K562 (cell line): ENCODE results near the gene MECP2. TPM values are rescaled to one million over a fixed set of nuclear protein-coding genes. Genes with fewer than 3 reads are reported as not detected.

ENCODE experiments used
- ATAC-seq: fragments of 200-7000 bp; cut with Tn5 transposase; 3 replicates; pipeline ENCODE4 v1.9.1; 2020; ENCODE audit warnings: moderate library complexity
- BruUV-seq: library from RNA; stranded (reverse); fragments of 400-500 nt; replicated peaks from 2 replicates; lab custom pipeline; 2021; lab: Mats Ljungman, UMichigan
- CTCF ChIA-PET: fragments of 300-600 bp; formaldehyde crosslinking; extraction: SDS; loops from one replicate; lab custom pipeline; 2021; ENCODE audit warnings: low intra/inter-chr PET ratio; lab: Yijun Ruan, JAX
- POLR2A ChIA-PET: fragments of 300-600, 350-650 bp; sonication (Branson Sonifier 250); formaldehyde crosslinking; extraction: SDS; loops from one replicate; lab custom pipeline; 2021; ENCODE audit warnings: antibody characterized with exemption, inconsistent platforms; lab: Yijun Ruan, JAX
- DNase-seq, 4 experiments: peaks; one replicate each; pipeline versions ENCODE4 v3.0.0 to v3.0.0-alpha.2; 2011 to 2018; ENCODE audit warnings: low spot score in 3 of 4, mixed read lengths in 3 of 4; ENCODE audit errors: extremely low read depth in 1 of 4
- FAIRE-seq: peaks from 2 replicates; lab custom pipeline; 2011; peaks lifted over from hg19 to GRCh38; lab: Jason Lieb, UNC
- H2AFZ ChIP-seq: 2 replicates; pipeline ENCODE4 v1.6.0; 2011; ENCODE audit warnings: low read depth, low read length, control low read depth, inconsistent platforms
- H3K27ac ChIP-seq: fragments of 200-600 bp; 3 replicates; pipeline ENCODE4 v1.8.0; 2011; ENCODE audit warnings: low read depth, mild to moderate bottlenecking, control low read depth, inconsistent platforms, low read length, moderate library complexity, mixed read lengths; ENCODE audit errors: extremely low read depth
- H3K27me3 ChIP-seq, 2 experiments: fragments of 300-600 bp in 1 of 2; 2 replicates in 1 of 2; 3 replicates in 1 of 2; pipeline versions ENCODE4 v1.6.0 to v1.8.0; 2011; ENCODE audit warnings: inconsistent platforms in 2 of 2, low read length in 2 of 2, mild to moderate bottlenecking in 1 of 2, mixed read lengths in 1 of 2, moderate library complexity in 1 of 2; ENCODE audit not compliant: control insufficient read depth in 2 of 2, insufficient read depth in 2 of 2
- H3K36me3 ChIP-seq: fragments of 300-600 bp; 3 replicates; pipeline ENCODE4 v1.8.0; 2011; ENCODE audit warnings: mild to moderate bottlenecking, low read length, inconsistent platforms; ENCODE audit not compliant: control insufficient read depth, insufficient read depth
- H3K4me1 ChIP-seq, 2 experiments: fragments of 200-600 bp in 1 of 2; replicated peaks in 1 of 2; 2 replicates in 1 of 2; 3 replicates in 1 of 2; pipeline versions ENCODE4 v1.5.1 to v1.8.0; 2011; ENCODE audit warnings: inconsistent platforms in 2 of 2, low read length in 2 of 2, mild to moderate bottlenecking in 1 of 2, mixed read lengths in 1 of 2, moderate library complexity in 1 of 2; ENCODE audit not compliant: control insufficient read depth in 2 of 2, insufficient read depth in 2 of 2
- H3K4me2 ChIP-seq: 2 replicates; pipeline ENCODE4 v1.6.1; 2011; ENCODE audit warnings: low read length, control low read depth, inconsistent platforms, mixed read lengths; ENCODE audit not compliant: insufficient read depth
- H3K4me3 ChIP-seq: fragments of 200-600 bp; sonication (generic), shearing (Covaris generic); 2 replicates; pipeline ENCODE4 v1.5.1; 2016; ENCODE audit warnings: control low read depth, inconsistent platforms
- H3K79me2 ChIP-seq: fragments of 200-600 bp; 3 replicates; pipeline ENCODE4 v1.8.0; 2011; ENCODE audit warnings: low read length, inconsistent platforms; ENCODE audit not compliant: control insufficient read depth, insufficient read depth
- H3K9ac ChIP-seq, 2 experiments: 2 replicates each; pipeline versions ENCODE4 v1.6.0 to v1.6.1; 2011; ENCODE audit warnings: low read depth in 2 of 2, low read length in 2 of 2, control low read depth in 1 of 2, inconsistent platforms in 1 of 2, mild to moderate bottlenecking in 1 of 2, mixed read lengths in 1 of 2; ENCODE audit not compliant: insufficient read depth in 1 of 2
- H3K9me1 ChIP-seq: one replicate; pipeline ENCODE4 v1.6.0; 2011; ENCODE audit warnings: inconsistent platforms, mild to moderate bottlenecking, low read length, moderate library complexity; ENCODE audit not compliant: control insufficient read depth, insufficient read depth
- H3K9me3 ChIP-seq: replicated peaks from 2 replicates; pipeline ENCODE4 v1.5.1; 2011; ENCODE audit warnings: low read depth, low read length, inconsistent platforms; ENCODE audit not compliant: control insufficient read depth, insufficient read depth
- H4K20me1 ChIP-seq: replicated peaks from 2 replicates; pipeline ENCODE4 v1.6.1; 2011; ENCODE audit warnings: low read length, inconsistent platforms, mixed read lengths; ENCODE audit not compliant: control insufficient read depth, insufficient read depth
- MTA1 ChIP-seq: fragments of 450-650 bp; IDR thresholded peaks from 2 replicates; pipeline ENCODE4 v1.6.1; 2017; ENCODE audit warnings: borderline replicate concordance
- NCOA4 ChIP-seq: fragments of 450-650 bp; IDR thresholded peaks from 2 replicates; pipeline ENCODE4 v1.6.1; 2018; ENCODE audit warnings: mild to moderate bottlenecking; ENCODE audit not compliant: partially characterized antibody
- RBM14 ChIP-seq: fragments of 200-400 bp; formaldehyde crosslinking; IDR thresholded peaks from 2 replicates; pipeline ENCODE4 v1.6.1; 2018; ENCODE audit warnings: low read depth, mild to moderate bottlenecking, low read length, moderate library complexity, borderline replicate concordance; ENCODE audit not compliant: insufficient read depth
- SPI1 ChIP-seq: IDR thresholded peaks from 2 replicates; pipeline ENCODE4 v1.6.1; 2011; ENCODE audit warnings: low read depth, low read length, control low read depth, borderline replicate concordance
- THRAP3 ChIP-seq: fragments of 450-650 bp; IDR thresholded peaks from 2 replicates; pipeline ENCODE4 v1.6.1; 2016; ENCODE audit warnings: mild to moderate bottlenecking, inconsistent platforms, borderline replicate concordance
- ZNF57 ChIP-seq: fragments of 450-650 bp; formaldehyde crosslinking; IDR thresholded peaks from 2 replicates; pipeline ENCODE4 v1.4.0; 2020; ENCODE audit warnings: mild to moderate bottlenecking, moderate library complexity
- WGBS: fragments of 100-300 bp; shearing (Covaris generic); methylation state at CpG from one replicate; pipeline ENCODE4 v1.1.6; 2016; ENCODE audit warnings: low coverage, mixed read lengths; ENCODE audit not compliant: insufficient coverage; ENCODE audit errors: missing lambda C conversion rate; 5-methylcytosine and 5-hydroxymethylcytosine counted together
- in situ Hi-C: fragments of 300-500 bp; cut with MboI; formaldehyde crosslinking; loops from 4 replicates; pipeline ENCODE4 v1.15.0; 2018; ENCODE audit warnings: inconsistent platforms, mixed read lengths
- intact Hi-C: fragments of 100-400 bp; cut with micrococcal nuclease; formaldehyde crosslinking; loops from 2 replicates; pipeline ENCODE4 v1.14.2; 2022
- polyA plus RNA-seq, 8 experiments: library from polyadenylated mRNA; depleted of rRNA in 4 of 8; stranded (reverse) in 5 of 8; unstranded in 3 of 8; fragments of >200 nt; fragmentation: Nextera tagmentation in 2 of 8; fragmentation: Illumina TruSeq in 1 of 8; extraction: Ambion mirVana in 2 of 8; extraction: Trizol in 1 of 8; gene quantifications; 2 replicates each; pipeline versions ENCODE4 v1.2.1 to v1.2.3, GENCODE V29; 2011 to 2014; ENCODE audit warnings: inconsistent platforms in 1 of 8, missing spikeins in 1 of 8
- total RNA-seq, 7 experiments: library from RNA; depleted of rRNA in 6 of 7; stranded (reverse); fragments of >200 nt in 6 of 7; fragmentation: Illumina TruSeq in 2 of 7; extraction: Trizol in 2 of 7; gene quantifications; 2 replicates each; pipeline versions ENCODE4 v1.2.1 to v1.2.3, GENCODE V29; 2011 to 2021; ENCODE audit warnings: low replicate concordance in 1 of 7
- TF ChIP-seq, protein P1 (sequence below): IDR thresholded peaks from 2 replicates; pipeline ENCODE4 v1.6.1; 2016; ENCODE audit warnings: missing genetic modification characterization, missing compliant biosample characterization
- TF ChIP-seq, protein P2 (sequence below): fragments of 450-650 bp; IDR thresholded peaks from 2 replicates; pipeline ENCODE4 v1.6.1; 2016; ENCODE audit warnings: antibody characterized with exemption

Gene MECP2
- total and polyA plus RNA-seq, 9 of the 15 experiments (the other 6 are each of a cell fraction or from before 2014, with no cell fraction given) = 2.1 to 50.9 (median 30.5) TPM

- no peaks in the 10 kb centered on the region for H3K36me3 ChIP-seq
- FAIRE-seq (no peak), DNase-seq (no peak), ATAC-seq (no peak)
- no peaks in the 10 kb centered on the region for H4K20me1 ChIP-seq
- H3K4me2 ChIP-seq = no peak overlapping the region
- no peaks in the 10 kb centered on the region for H3K9me3 ChIP-seq
- H3K9ac ChIP-seq = no peak overlapping the region
- H3K79me2 ChIP-seq = no peaks in the 10 kb centered on the region
- no peak overlapping the region for H3K27ac ChIP-seq
- CTCF ChIA-PET = no interaction called here
- no peak for TF ChIP-seq ZNF57 (CRISPR knock-in tag)
- H2AFZ ChIP-seq = no peak overlapping the region
- no peaks in the 10 kb centered on the region for H3K27me3 ChIP-seq
- WGBS = 78% methylated on average over 8 of the region's 8 CpGs
- POLR2A ChIA-PET = no interaction called here
- no TSS peak for BruUV-seq
- intact Hi-C loops (no loop called here), in situ Hi-C loops (no loop called here)
- H3K4me3 ChIP-seq = no peak overlapping the region
- no peaks in the 10 kb centered on the region for H3K9me1 ChIP-seq
- peaks cover 0 to 18% of the 10 kb centered on the region in 2 experiments; a peak in 2 of 5 replicates for H3K4me1 ChIP-seq
Observed at GRCh38 chrX:153992180-153992579, 105.3 kb downstream of the MECP2 start.

DNA sequence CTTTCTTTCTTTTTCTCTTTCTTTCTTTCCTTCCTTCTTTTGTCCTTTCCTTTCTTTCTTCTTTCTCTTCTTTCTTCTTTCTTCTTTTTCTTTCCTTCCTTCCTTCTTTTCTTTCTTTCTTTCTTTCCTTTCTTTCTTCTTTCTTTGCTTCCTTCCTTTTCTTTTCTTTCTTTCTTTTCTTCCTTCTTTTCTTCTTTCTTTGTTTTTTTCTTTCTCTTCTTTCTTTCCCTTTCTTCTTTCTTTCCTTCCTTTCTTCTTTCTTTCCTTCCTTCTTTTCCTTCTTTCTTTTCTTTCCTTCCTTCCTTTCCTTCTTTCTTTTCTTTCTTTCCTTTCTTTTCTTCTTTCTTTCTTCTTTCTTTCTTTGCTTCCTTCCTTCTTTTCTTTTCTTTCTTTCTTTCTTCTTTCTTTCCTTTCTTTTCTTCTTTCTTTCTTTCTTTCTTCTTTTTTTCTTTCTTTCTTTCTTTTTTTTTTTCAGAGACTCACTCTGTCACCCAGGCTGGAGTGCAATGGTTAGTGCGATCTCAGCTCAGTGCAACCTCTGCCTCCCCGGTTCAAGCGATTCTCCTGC lies 106.4 kb downstream of the MECP2 start:
- Histone ChIP-seq H3K9me1 (peaks cover 3% of the 10 kb centered on the region), H2AFZ (no peak overlapping the region), H3K9ac (no peak overlapping the region), H3K4me1 (peaks cover 0 to 23% of the 10 kb centered on the region in 2 experiments; a peak in 3 of 5 replicates), H3K9me3 (no peaks in the 10 kb centered on the region), H3K4me2 (no peak overlapping the region), H3K27me3 (no peaks in the 10 kb centered on the region), H3K27ac (no peak overlapping the region), H3K36me3 (no peaks in the 10 kb centered on the region), H3K4me3 (no peak overlapping the region), H4K20me1 (no peaks in the 10 kb centered on the region), H3K79me2 (no peaks in the 10 kb centered on the region)
- DNase-seq = no peak
- intact Hi-C loops = no loop called here
- TF ChIP-seq, protein P1, sequence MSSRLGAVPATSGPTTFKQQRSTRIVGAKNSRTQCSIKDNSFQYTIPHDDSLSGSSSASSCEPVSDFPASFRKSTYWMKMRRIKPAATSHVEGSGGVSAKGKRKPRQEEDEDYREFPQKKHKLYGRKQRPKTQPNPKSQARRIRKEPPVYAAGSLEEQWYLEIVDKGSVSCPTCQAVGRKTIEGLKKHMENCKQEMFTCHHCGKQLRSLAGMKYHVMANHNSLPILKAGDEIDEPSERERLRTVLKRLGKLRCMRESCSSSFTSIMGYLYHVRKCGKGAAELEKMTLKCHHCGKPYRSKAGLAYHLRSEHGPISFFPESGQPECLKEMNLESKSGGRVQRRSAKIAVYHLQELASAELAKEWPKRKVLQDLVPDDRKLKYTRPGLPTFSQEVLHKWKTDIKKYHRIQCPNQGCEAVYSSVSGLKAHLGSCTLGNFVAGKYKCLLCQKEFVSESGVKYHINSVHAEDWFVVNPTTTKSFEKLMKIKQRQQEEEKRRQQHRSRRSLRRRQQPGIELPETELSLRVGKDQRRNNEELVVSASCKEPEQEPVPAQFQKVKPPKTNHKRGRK (tag) = peak; percentile 99
- TF ChIP-seq, protein P2, sequence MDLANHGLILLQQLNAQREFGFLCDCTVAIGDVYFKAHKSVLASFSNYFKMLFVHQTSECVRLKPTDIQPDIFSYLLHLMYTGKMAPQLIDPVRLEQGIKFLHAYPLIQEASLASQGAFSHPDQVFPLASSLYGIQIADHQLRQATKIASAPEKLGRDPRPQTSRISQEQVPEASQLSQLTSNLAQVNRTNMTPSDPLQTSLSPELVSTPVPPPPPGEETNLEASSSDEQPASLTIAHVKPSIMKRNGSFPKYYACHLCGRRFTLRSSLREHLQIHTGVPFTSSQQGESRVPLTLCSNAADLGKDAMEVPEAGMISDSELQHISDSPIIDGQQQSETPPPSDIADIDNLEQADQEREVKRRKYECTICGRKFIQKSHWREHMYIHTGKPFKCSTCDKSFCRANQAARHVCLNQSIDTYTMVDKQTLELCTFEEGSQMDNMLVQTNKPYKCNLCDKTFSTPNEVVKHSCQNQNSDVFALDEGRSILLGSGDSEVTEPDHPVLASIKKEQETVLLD = peak; percentile 67; the same call in 1 of the 2 replicates
- TF ChIP-seq SPI1 (no peak), RBM14 (no peak), MTA1 (peak; percentile 43; the same call in 1 of the 2 replicates), NCOA4 (peak; percentile 5), THRAP3 (peak; percentile 83; the same call in 1 of the 2 replicates)
- no TSS peak for BruUV-seq
- no CpG with 5 or more reads among the region's 3 CpGs for WGBS
- ChIA-PET CTCF (interaction anchor here (0.7 kb wide), 1 partner anchor 1078 kb away, joined by 3 read pairs; no protein-coding TSS in a partner anchor), POLR2A (interaction anchor here (1.0 kb wide), 1 partner anchor 17 kb away, joined by 4 read pairs; no protein-coding TSS in a partner anchor)
- ATAC-seq = no peak
- in situ Hi-C loops = no loop called here
- no peak for FAIRE-seq
